Daoy (cell line): ENCODE measurements around the gene RAB40C. TPM values are rescaled to one million over a fixed set of nuclear protein-coding genes. Genes with fewer than 3 reads are reported as not detected.

Experiments
- DNase-seq: peaks from one replicate; pipeline ENCODE4 v3.0.0-alpha.2; 2015; ENCODE audit warnings: low read depth
- total RNA-seq: library from RNA; depleted of rRNA; stranded (reverse); fragments of >200 nt; shearing (Covaris generic); gene quantifications from 2 replicates; pipeline ENCODE4 v1.2.3, GENCODE V29; 2014; rRNA removed

RAB40C gene, protein sequence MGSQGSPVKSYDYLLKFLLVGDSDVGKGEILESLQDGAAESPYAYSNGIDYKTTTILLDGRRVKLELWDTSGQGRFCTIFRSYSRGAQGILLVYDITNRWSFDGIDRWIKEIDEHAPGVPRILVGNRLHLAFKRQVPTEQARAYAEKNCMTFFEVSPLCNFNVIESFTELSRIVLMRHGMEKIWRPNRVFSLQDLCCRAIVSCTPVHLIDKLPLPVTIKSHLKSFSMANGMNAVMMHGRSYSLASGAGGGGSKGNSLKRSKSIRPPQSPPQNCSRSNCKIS
- 7.6 and 20.6 TPM in 2 replicates for total RNA-seq

- peak; percentile 98 for DNase-seq
These were observed at the start of gene RAB40C for GRCh38 chr16:589658-590187. Gene RAB40C, plus strand, starts transcription at chr16:590066. Its CDS starts 226 bp downstream, at chr16:590292.

GRCh38 chr16:540645-541340 is 49.1 kb upstream of the RAB40C start:
- no peak for DNase-seq

- no peak for DNase-seq
These were observed 46.3 kb upstream of the RAB40C start for GRCh38 chr16:543301-544164.

DNA sequence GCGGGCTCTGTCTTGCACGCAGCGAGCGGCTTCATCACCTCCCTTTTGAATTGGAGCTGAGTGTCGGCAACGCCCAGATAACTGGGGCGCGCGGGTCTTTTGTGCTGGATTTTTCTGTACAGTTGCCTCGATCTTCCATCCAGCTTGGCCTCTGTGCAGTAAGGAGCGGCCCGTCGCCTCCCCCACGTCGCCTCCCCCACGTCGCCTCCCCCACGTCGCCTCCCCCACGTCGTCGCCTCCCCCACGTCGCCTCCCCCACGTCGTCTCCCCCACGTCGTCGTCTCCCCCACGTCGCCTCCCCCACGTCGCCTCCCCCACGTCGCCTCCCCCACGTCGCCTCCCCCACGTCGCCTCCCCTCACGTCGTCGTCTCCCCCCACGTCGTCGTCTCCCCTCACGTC is 45.3 kb upstream of the RAB40C start:
- no peak for DNase-seq

DNA sequence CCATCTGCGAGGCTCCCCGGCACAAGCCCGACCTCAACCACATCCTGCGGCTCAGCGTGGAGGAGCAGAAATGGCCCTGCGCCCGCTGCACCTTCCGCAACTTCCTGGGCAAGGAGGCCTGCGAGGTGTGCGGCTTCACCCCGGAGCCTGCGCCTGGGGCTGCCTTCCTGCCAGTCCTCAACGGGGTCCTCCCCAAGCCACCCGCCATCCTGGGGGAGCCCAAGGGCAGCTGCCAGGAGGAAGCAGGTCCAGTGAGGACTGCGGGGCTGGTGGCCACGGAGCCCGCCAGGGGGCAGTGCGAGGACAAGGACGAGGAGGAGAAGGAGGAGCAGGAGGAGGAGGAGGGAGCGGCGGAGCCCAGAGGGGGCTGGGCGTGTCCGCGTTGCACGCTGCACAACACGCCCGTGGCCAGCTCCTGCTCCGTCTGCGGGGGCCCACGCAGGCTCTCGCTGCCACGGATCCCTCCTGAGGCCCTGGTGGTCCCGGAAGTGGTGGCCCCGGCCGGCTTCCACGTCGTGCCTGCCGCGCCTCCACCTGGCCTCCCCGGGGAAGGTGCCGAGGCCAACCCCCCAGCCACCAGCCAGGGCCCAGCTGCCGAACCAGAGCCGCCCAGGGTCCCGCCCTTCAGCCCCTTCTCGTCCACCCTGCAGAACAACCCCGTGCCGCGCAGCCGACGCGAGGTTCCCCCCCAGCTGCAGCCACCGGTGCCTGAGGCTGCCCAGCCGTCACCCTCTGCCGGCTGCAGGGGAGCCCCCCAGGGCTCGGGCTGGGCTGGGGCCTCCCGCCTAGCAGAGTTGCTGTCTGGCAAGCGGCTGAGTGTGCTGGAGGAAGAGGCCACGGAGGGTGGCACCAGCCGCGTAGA is 42.7 kb upstream of the RAB40C start:
- peak; percentile 77 for DNase-seq

GRCh38 chr16:548586-548985 is 41.3 kb upstream of the RAB40C start:
- no peak for DNase-seq

GRCh38 chr16:549544-550263 is 40.2 kb upstream of the RAB40C start:
- no peak for DNase-seq

GRCh38 chr16:551210-551609 is 38.7 kb upstream of the RAB40C start:
- no peak for DNase-seq

GRCh38 chr16:552171-552570 is 37.7 kb upstream of the RAB40C start:
- no peak for DNase-seq

DNA sequence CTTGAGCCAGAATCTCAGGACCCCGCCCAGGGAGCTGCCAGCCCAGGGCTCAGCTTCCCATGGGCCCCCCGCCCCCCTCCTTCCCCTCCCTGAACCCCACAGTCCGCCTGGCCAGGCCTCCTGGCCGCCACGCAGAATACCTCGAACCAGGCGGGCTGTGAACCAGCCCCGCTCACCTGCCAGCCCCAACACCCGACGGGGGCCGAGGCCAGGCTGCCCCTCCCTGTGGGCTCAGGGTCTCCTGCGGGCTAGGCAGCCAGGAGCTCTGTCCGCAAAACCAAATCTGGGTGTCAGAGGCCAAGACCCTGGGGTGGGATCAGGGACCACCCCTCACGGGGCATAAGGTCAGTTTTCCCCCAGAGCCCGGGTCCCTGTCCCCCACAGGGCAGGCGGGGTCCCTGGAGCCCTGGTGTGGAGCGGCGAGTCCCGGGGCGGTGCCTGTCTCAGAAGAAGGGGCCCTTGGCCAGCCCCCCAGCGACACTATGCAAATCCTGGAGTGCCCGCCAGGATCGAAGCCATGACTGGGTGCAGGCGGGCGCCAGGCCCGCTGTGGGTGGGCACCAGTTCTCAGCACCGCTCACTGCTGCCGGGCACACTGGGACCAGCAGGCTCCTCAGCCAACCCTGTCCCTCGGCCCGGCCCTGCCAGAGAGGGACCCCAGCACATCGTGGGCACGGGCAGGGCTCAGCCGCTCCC is 36.1 kb upstream of the RAB40C start:
- no peak for DNase-seq

DNA sequence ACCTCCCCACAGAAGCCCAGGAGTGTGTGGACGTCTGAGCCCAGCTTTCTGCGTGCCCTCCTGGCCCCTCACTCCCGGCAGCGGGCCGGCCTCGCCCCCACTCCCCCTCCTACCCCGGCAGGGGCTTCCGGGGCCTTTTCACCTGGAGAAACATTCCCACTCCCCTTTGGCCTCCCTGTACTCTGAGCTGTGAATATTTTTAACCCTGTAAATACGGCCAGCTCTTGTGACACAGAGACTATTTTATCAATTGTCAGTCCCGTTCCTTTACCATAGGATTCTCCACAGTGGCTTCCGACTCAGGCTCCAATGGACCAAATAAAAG is 35.6 kb upstream of the RAB40C start:
- DNase-seq: no peak

- peak; percentile 62 for DNase-seq
These were observed 35.1 kb upstream of the RAB40C start for GRCh38 chr16:554640-555365.

DNA sequence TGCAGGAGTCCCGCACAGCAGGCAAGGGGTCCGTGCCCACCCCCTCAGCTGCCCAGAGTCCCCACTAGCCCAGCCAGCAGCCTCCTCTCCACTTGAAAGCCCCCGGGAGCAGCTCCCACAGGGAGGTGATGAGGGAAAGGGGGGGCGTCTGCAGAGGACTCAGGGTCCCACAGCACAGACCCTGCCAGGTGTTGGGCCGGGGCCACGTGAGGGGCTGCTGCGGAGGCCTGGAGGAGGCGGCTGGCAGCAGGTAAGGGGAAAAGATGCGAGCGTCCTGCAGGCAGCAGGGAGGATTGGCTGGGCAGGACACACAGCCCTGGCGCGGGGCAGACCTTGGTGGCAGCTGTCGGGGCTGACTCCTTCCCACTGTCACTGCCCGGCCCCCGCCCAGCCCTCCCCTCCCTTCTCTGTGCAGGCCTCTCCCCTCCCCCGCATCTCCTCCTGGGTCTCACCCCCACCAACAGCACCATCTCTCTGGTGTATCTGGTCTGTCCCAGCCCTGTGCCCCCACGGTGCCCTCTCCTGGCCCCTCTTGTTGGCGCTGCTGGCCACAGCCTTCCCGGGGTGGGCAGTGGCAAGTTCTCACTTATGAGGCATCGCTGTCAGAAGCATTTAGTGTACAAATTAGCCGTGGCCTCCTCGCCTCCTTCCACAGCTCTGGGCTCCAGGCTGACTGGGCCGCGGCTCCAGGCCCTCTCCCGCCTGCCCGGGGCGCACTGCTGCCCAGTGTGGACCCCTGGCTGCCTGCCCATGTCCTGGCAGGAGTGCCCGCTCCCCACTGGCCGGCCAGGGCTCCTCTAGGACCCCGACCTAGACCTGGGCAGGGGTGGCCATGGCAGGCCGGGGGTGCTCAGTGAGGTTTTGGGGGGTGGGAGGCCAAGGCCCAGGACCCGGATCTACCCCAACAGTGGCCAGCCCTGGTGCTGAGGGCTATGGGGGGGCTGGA is 34.1 kb upstream of the RAB40C start:
- DNase-seq: no peak

- DNase-seq: no peak
These were observed 33.2 kb upstream of the RAB40C start for GRCh38 chr16:556474-557173.

DNA sequence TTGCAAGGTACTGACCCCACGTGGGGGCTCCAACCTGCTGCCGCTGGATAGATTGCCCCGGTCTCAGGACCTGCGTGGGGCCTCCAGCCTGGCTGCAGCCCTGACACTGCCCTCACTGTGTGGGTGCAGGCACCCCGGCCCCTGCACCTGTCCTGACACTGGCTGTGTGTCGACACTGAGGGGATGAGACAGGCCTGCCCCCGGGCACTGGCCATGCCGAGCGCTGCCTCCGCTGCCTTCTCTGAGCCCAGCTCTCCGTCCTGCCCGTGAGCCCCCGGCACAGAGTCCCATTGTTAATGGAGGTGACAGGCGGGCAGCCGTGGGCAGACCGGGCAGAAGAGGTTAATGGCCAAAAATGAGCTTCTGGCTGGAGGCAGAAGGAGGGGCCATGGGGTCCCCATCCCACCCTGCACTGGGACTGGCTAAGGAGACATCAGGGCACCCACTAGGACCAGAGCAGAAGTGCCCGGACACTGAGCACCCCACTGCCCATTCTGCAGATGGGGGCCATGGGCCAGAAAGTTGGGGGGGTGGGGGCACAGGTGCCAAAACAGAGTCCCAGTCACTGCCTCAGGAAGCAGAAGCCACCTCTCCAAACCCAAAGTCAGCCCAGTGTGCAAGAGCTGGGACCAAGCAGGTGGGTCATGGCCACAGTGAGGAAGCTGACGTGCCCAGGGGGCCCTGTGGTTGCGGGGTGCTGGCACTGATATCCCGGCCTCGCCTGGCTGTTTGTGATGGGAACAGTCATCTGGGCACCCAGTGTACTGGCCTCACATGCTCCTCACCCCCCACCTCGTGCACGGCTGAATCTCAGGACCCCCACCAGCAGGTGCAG is 32.2 kb upstream of the RAB40C start:
- DNase-seq: no peak

DNA sequence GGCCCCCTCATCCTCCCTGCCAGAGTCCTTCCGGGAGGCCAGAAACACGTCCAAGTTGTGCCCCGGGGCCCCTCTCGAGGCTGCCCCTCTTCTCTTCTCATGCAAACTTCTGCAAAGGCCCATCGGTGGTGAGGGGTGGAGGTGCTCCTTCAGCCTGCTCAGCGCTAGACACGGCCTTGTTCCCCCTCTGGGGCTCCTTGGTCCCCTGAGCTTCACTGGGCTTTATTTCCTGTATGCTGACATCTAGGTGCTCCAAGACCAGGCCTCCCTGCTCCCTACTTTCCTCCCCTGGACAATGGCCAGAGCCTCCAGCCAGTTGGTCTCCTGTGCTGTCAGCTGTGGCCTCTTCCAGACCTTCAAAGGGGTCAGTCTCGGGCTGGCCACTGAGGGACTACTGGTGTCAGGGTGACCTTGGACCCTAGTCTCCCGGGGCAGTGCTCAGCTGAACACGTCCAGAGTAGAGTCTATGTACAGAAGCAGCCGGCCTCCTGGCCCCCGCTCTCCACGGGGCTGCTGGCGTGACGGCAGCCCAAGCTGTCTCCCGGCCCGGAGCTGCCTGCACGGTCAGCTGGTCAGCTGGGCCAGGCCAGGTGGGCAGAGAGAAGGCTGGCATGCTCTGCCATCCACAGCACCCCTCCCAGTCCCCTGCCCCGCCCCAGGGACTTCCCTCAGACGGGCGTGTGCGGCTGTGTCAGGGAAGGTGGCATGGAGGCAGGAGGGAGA is 31.4 kb upstream of the RAB40C start:
- no peak for DNase-seq
